Neutrophil (primary cell): Measurements from ENCODE around the gene TTC8.

Source experiments
- H3K27ac ChIP-seq: fragments of 200-600 bp; sonication (generic); 2 replicates; pipeline ENCODE4 v1.5.1; 2016; ENCODE audit warnings: mild to moderate bottlenecking, moderate library complexity
- H3K27me3 ChIP-seq: fragments of 200-600 bp; sonication (generic); 2 replicates; pipeline ENCODE4 v1.6.0; 2016; ENCODE audit warnings: mild to moderate bottlenecking
- H3K36me3 ChIP-seq: fragments of 200-600 bp; sonication (generic); 2 replicates; pipeline ENCODE4 v1.5.1; 2017
- H3K4me1 ChIP-seq, 2 experiments: fragments of 200-600 bp in 1 of 2; sonication (generic) in 1 of 2; 1 replicate in 1 of 2; 2 replicates in 1 of 2; pipeline versions ENCODE4 v1.5.1 to v1.6.1; 2013 to 2016; ENCODE audit warnings: low read depth in 1 of 2, low read length in 1 of 2, mild to moderate bottlenecking in 1 of 2, moderate library complexity in 1 of 2; ENCODE audit not compliant: control insufficient read depth in 1 of 2, insufficient read depth in 1 of 2
- H3K4me3 ChIP-seq, 2 experiments: fragments of 200-600 bp in 1 of 2; sonication (generic) in 1 of 2; 1 replicate in 1 of 2; 2 replicates in 1 of 2; pipeline ENCODE4 v1.5.1; 2013 to 2016; ENCODE audit warnings: low read depth in 1 of 2, low read length in 1 of 2, mild to moderate bottlenecking in 1 of 2, moderate library complexity in 1 of 2
- H3K9me3 ChIP-seq: fragments of 200-600 bp; sonication (generic); 2 replicates; pipeline ENCODE4 v1.5.1; 2016
- CTCF ChIP-seq: fragments of 200-600 bp; sonication (generic); IDR thresholded peaks from 2 replicates; pipeline ENCODE4 v1.5.1; 2016; ENCODE audit warnings: antibody characterized with exemption

Gene TTC8

GRCh38 chr14:88825503-88825902, 1.1 kb downstream of the TTC8 start:
- Histone ChIP-seq H3K27me3 (no peaks in the 10 kb centered on the region), H3K4me3 (peak overlapping the region in 1 of 2 experiments; percentile 81), H3K4me1 (peaks cover 33 to 37% of the 10 kb centered on the region in 2 experiments), H3K27ac (no peak overlapping the region), H3K36me3 (no peaks in the 10 kb centered on the region), H3K9me3 (no peaks in the 10 kb centered on the region)
- no peak for TF ChIP-seq CTCF

GRCh38 chr14:88829188-88829587, 4.7 kb downstream of the TTC8 start:
- TF ChIP-seq CTCF: no peak
- no peak overlapping the region for H3K4me3 ChIP-seq
- H3K9me3 ChIP-seq: no peaks in the 10 kb centered on the region
- peaks cover 45 to 65% of the 10 kb centered on the region in 2 experiments for H3K4me1 ChIP-seq
- H3K27me3 ChIP-seq: no peaks in the 10 kb centered on the region
- no peaks in the 10 kb centered on the region for H3K36me3 ChIP-seq
- H3K27ac ChIP-seq: peak overlapping the region; percentile 54

GRCh38 chr14:88829685-88830302, 5.3 kb downstream of the TTC8 start:
- Histone ChIP-seq H3K4me1 (peaks cover 42 to 63% of the 10 kb centered on the region in 2 experiments), H3K4me3 (no peak overlapping the region), H3K27ac (peak overlapping the region; percentile 54), H3K27me3 (no peaks in the 10 kb centered on the region), H3K9me3 (no peaks in the 10 kb centered on the region), H3K36me3 (no peaks in the 10 kb centered on the region)
- no peak for TF ChIP-seq CTCF

- H3K27ac ChIP-seq: peak overlapping the region; percentile 45
- peaks cover 36 to 55% of the 10 kb centered on the region in 2 experiments for H3K4me1 ChIP-seq
- no peaks in the 10 kb centered on the region for H3K9me3 ChIP-seq
- no peak overlapping the region for H3K4me3 ChIP-seq
- no peaks in the 10 kb centered on the region for H3K27me3 ChIP-seq
- H3K36me3 ChIP-seq: no peaks in the 10 kb centered on the region
- TF ChIP-seq CTCF: no peak
Observed at GRCh38 chr14:88831284-88831683, 6.8 kb downstream of the TTC8 start.

- Histone ChIP-seq H3K9me3 (no peaks in the 10 kb centered on the region), H3K27ac (no peak overlapping the region), H3K36me3 (no peaks in the 10 kb centered on the region), H3K4me3 (no peak overlapping the region), H3K4me1 (peaks cover 20 to 33% of the 10 kb centered on the region in 2 experiments), H3K27me3 (no peaks in the 10 kb centered on the region)
- TF ChIP-seq CTCF: no peak
Observed at GRCh38 chr14:88834883-88835431, 10.5 kb downstream of the TTC8 start.
